Activated CD4-positive, alpha-beta T cell treated with anti-CD3 and anti-CD28 coated beads for 36 hours (primary cell): ENCODE results near the gene KDM4C. TPM values are rescaled to one million over a fixed set of nuclear protein-coding genes. Genes with fewer than 3 reads are reported as not detected.

Experiments used
- ATAC-seq: fragments of 200-7000 bp; cut with Tn5 transposase; one replicate; pipeline ENCODE4 v1.10.0; 2021; ENCODE audit warnings: mild to moderate bottlenecking, moderate library complexity
- CTCF ChIA-PET: fragments of 350-600 bp; sonication (Branson Sonifier 250); formaldehyde crosslinking; loops from one replicate; lab custom pipeline; 2021; ENCODE audit warnings: antibody characterized with exemption; lab: Charles Lee
- POLR2A ChIA-PET: fragments of 350-600 bp; sonication (Branson Sonifier 250); formaldehyde crosslinking; loops from one replicate; lab custom pipeline; 2021; ENCODE audit warnings: antibody characterized with exemption, inconsistent platforms; lab: Charles Lee
- DNase-seq: peaks from one replicate; pipeline ENCODE4 v3.0.0-alpha.2; 2020
- H3K27ac Mint-ChIP-seq: one replicate; pipeline ENCODE4 v1.8.0; 2021; ENCODE audit warnings: mixed read lengths
- H3K27me3 Mint-ChIP-seq: one replicate; pipeline ENCODE4 v1.8.0; 2021; ENCODE audit warnings: mixed read lengths
- H3K36me3 Mint-ChIP-seq: one replicate; pipeline ENCODE4 v1.8.0; 2021; ENCODE audit warnings: low read depth, mixed read lengths
- H3K4me1 Mint-ChIP-seq: one replicate; pipeline ENCODE4 v1.8.0; 2021; ENCODE audit warnings: mixed read lengths
- H3K4me3 Mint-ChIP-seq: one replicate; pipeline ENCODE4 v1.8.0; 2021; ENCODE audit warnings: mild to moderate bottlenecking, moderate library complexity, mixed read lengths
- H3K9me3 Mint-ChIP-seq: one replicate; pipeline ENCODE4 v1.8.0; 2021; ENCODE audit warnings: low read depth, mixed read lengths
- intact Hi-C, 2 experiments: fragments of 100-400 bp; cut with DNase I in 1 of 2; cut with micrococcal nuclease in 1 of 2; formaldehyde crosslinking; loops; one replicate each; pipeline versions ENCODE4 v1.14.2 to v1.15.1; 2022 to 2024; cut with DNase I, micrococcal nuclease
- total RNA-seq, 2 experiments: library from RNA; stranded (reverse); gene quantifications; one replicate each; pipeline ENCODE4 v1.2.3, GENCODE V29; 2021

The KDM4C gene
- total RNA-seq, 2 experiments from 2014 or later: 31.7 to 33.1 TPM

DNA sequence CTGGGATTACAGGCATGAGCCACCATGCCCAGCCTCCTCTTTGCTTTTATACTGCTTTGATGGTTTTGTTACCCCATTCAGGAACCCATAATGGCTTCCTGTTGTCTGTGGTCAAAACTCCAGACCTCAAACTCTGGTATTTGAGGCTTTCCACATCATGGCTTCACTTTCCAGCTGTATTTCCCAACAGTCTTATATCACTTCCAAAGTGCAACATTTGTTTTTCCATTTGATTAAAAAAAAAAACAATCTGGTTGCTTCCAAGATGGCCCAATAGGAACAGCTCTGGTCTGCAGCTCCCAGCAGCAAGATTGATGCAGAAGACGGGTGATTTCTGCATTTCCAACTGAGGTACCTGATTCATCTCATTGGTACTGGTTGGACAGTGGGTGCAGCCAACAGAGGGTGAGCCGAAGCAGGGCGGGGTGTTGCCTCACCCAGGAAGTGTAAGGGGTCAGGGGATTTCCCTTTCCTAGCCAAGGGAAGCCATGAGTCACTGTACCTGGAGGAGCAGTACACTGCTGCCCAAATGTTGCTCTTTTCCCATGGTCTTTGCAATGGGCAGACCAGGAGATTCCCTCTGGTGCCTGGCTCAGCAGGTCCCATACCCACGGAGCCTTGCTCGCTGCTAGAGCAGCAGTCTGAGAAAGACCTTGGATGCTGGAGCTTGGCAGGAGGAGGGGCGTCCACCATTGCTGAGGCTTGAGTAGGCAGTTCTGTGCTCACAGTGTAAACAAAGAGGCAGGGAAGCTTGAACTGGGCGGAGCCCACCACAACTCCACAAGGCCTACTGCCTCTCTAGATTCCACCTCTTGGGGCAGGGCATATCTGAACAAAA lies 458.4 kb downstream of the KDM4C start:
- DNase-seq (peak; percentile 69), ATAC-seq (peak; percentile 88)
- ChIA-PET CTCF (no interaction called here), POLR2A (no interaction called here)
- Mint-ChIP-seq H3K9me3 (peaks cover 15% of the 10 kb centered on the region), H3K36me3 (no peaks in the 10 kb centered on the region), H3K4me3 (no peak overlapping the region), H3K4me1 (peaks cover 7% of the 10 kb centered on the region), H3K27me3 (no peaks in the 10 kb centered on the region), H3K27ac (no peak overlapping the region)
- intact Hi-C loops: no loop called here

DNA sequence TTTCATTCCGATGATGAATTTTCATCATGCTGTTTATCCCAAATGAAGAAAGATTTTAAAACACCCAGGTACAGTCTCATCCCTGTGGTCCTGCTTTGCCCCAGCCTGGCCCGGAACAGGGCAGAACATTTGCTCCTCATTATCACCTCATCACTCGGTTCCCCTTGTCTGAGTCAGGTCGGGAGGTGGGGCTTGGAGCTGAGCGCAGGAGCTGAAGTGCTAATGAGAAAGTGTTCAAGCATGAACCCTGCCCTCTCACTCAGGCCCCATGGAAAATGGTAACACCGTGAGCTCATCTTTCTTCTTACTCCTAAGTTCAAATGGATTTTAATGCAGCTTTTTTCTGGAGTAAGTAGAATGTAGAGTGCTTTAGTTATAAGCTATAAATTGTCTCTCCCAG lies 466.2 kb downstream of the KDM4C start:
- ChIA-PET POLR2A (no interaction called here), CTCF (no interaction called here)
- Mint-ChIP-seq H3K27me3 (no peaks in the 10 kb centered on the region), H3K9me3 (peaks cover 10% of the 10 kb centered on the region), H3K4me1 (peaks cover 17% of the 10 kb centered on the region), H3K36me3 (no peaks in the 10 kb centered on the region), H3K27ac (no peak overlapping the region), H3K4me3 (no peak overlapping the region)
- no peak for DNase-seq
- ATAC-seq: no peak
- intact Hi-C loops: no loop called here

Other genes starting within 250 kb of the KDM4C start
- 1 to 10 TPM in 1 of 2 experiments, under 1 TPM in 1; 0.95 to 1.8 TPM for gene GLDC, start 112.2 kb upstream of the KDM4C start, total RNA-seq